ENCODE results near the gene PDE9A.

Gene PDE9A

GRCh38 chr21:42649122-42650032 lies 4.0 kb upstream of the PDE9A start:
- TF ChIP-seq CTCF (IDR thresholded peaks at IDR 0.05; ENCODE audit: control extremely low read depth, extremely low read depth, low read depth, missing control alignments): no peak
- CTCF ChIA-PET: interaction anchor here (1.0 kb wide), 1 partner anchor 9 kb away, joined by 6 read pairs; no protein-coding TSS in a partner anchor
- POLR2A ChIA-PET: no interaction called here
- DNase-seq (ENCODE audit: extremely low spot score): no peak

- CTCF ChIA-PET: interaction anchor here (1.0 kb wide), 1 partner anchor 9 kb away, joined by 6 read pairs; no protein-coding TSS in a partner anchor
- POLR2A ChIA-PET: no interaction called here
- no peak for DNase-seq (ENCODE audit: extremely low spot score)
- TF ChIP-seq CTCF (IDR thresholded peaks at IDR 0.05; ENCODE audit: control extremely low read depth, extremely low read depth, low read depth, missing control alignments): no peak
These were observed 3.4 kb upstream of the PDE9A start for GRCh38 chr21:42650033-42650370.

GRCh38 chr21:42650441-42651421 lies 2.7 kb upstream of the PDE9A start:
- TF ChIP-seq CTCF (IDR thresholded peaks at IDR 0.05; ENCODE audit: control extremely low read depth, extremely low read depth, low read depth, missing control alignments): no peak
- CTCF ChIA-PET: no interaction called here
- DNase-seq (ENCODE audit: extremely low spot score): no peak
- POLR2A ChIA-PET: no interaction called here

GRCh38 chr21:42651515-42652401 lies 1.7 kb upstream of the PDE9A start:
- CTCF ChIA-PET: no interaction called here
- DNase-seq (ENCODE audit: extremely low spot score): no peak
- TF ChIP-seq CTCF (IDR thresholded peaks at IDR 0.05; ENCODE audit: control extremely low read depth, extremely low read depth, low read depth, missing control alignments): no peak
- POLR2A ChIA-PET: no interaction called here

GRCh38 chr21:42652527-42653230 lies 742 bp upstream of the PDE9A start:
- no peak for DNase-seq (ENCODE audit: extremely low spot score)
- CTCF ChIA-PET: no interaction called here
- TF ChIP-seq CTCF (IDR thresholded peaks at IDR 0.05; ENCODE audit: control extremely low read depth, extremely low read depth, low read depth, missing control alignments): no peak
- POLR2A ChIA-PET: no interaction called here
